Small intestine (tissue), 7 donors: ENCODE results near the gene WNK2. TPM values are rescaled to one million over a fixed set of nuclear protein-coding genes. Genes with fewer than 3 reads are reported as not detected.

Source experiments
- DNase-seq, 2 donors: peaks; one replicate each; pipeline versions ENCODE4 v3.0.0 to v3.0.0-alpha.2; 2013
- FAIRE-seq: peaks from 2 replicates; lab custom pipeline; 2012; peaks lifted over from hg19 to GRCh38; lab: Jason Lieb, UNC
- H3K27ac ChIP-seq, 3 donors: one replicate each; pipeline ENCODE4 v1.5.1; 2013; ENCODE audit warnings: low read length in 2 of 3, mild to moderate bottlenecking in 2 of 3, control low read depth in 1 of 3, inconsistent platforms in 1 of 3, low read depth in 1 of 3, moderate library complexity in 1 of 3
- H3K27me3 ChIP-seq, 3 donors: one replicate each; pipeline ENCODE4 v1.6.1; 2013; ENCODE audit warnings: low read length in 3 of 3, inconsistent platforms in 1 of 3; ENCODE audit not compliant: control insufficient read depth in 3 of 3, insufficient read depth in 3 of 3
- H3K36me3 ChIP-seq, 3 donors: one replicate each; pipeline ENCODE4 v1.6.1; 2013; ENCODE audit warnings: low read length in 3 of 3, inconsistent platforms in 1 of 3, low read depth in 1 of 3, mild to moderate bottlenecking in 1 of 3, moderate library complexity in 1 of 3; ENCODE audit not compliant: control insufficient read depth in 3 of 3, insufficient read depth in 2 of 3
- H3K4me1 ChIP-seq, 3 donors: one replicate each; pipeline ENCODE4 v1.6.1; 2013; ENCODE audit warnings: low read length in 2 of 3, inconsistent platforms in 1 of 3, low read depth in 1 of 3, mild to moderate bottlenecking in 1 of 3, moderate library complexity in 1 of 3; ENCODE audit not compliant: control insufficient read depth in 3 of 3, insufficient read depth in 2 of 3
- H3K4me3 ChIP-seq, 3 donors: one replicate each; pipeline ENCODE4 v1.5.1; 2013; ENCODE audit warnings: low read length in 3 of 3, control low read depth in 1 of 3, inconsistent platforms in 1 of 3, low read depth in 1 of 3, mild to moderate bottlenecking in 1 of 3, moderate library complexity in 1 of 3
- H3K9me3 ChIP-seq, 2 donors: one replicate each; pipeline ENCODE4 v1.6.1; 2013; ENCODE audit warnings: low read depth in 1 of 2, low read length in 1 of 2; ENCODE audit not compliant: control insufficient read depth in 2 of 2, insufficient read depth in 1 of 2
- WGBS, 3 donors: extraction: QIAGEN DNeasy Blood & Tissue Kit; methylation state at CpG; one replicate each; pipeline ENCODE4 v1.1.7; 2013; 5-methylcytosine and 5-hydroxymethylcytosine counted together
- polyA plus RNA-seq, 4 donors: library from polyadenylated mRNA; stranded (reverse) in 3 of 4; unstranded in 1 of 4; fragments of 200-250 nt in 3 of 4; fragments of 120-200 nt in 1 of 4; gene quantifications; one replicate each; pipeline versions ENCODE4 v1.2.1 to v1.2.3, GENCODE V29; 2013
- donor health status: healthy with polysubstance abuse.
- donor health status: control.
- donor health status: control.
- donor health status: Bipolar disorder and iron deficiency.
- donor health status: healthy.

WNK2 gene
- polyA plus RNA-seq, 4 donors, result 13.8 to 101 (median 33.8) TPM

- Histone ChIP-seq H3K27me3 (peaks cover 0 to 3% (median 0%) of the 10 kb centered on the region in 3 donors), H3K36me3 (peaks cover 0 to 76% (median 0%) of the 10 kb centered on the region in 3 donors), H3K4me3 (no peak overlapping the region), H3K9me3 (no peaks in the 10 kb centered on the region), H3K27ac (peak overlapping the region in 1 of 3 donors; percentile 92), H3K4me1 (peaks cover 0 to 40% (median 9%) of the 10 kb centered on the region in 3 donors)
- FAIRE-seq (no peak), DNase-seq (no peak)
- WGBS, 3 donors, result 55 to 72% (median 67%) methylated on average over 12 of the region's 12 CpGs
These were observed 48.5 kb downstream of the WNK2 start for GRCh38 chr9:93232388-93232960.

GRCh38 chr9:93233033-93233432 lies 49.1 kb downstream of the WNK2 start:
- Histone ChIP-seq H3K4me1 (peaks cover 0 to 38% (median 9%) of the 10 kb centered on the region in 3 donors), H3K36me3 (peaks cover 0 to 82% (median 0%) of the 10 kb centered on the region in 3 donors), H3K4me3 (no peak overlapping the region), H3K27me3 (peaks cover 0 to 3% (median 0%) of the 10 kb centered on the region in 3 donors), H3K27ac (no peak overlapping the region), H3K9me3 (no peaks in the 10 kb centered on the region)
- DNase-seq (no peak), FAIRE-seq (no peak)
- WGBS, 3 donors, result 65 to 74% (median 68%) methylated on average over 7 of the region's 7 CpGs

- no peak for FAIRE-seq
- peaks cover 0 to 89% (median 2%) of the 10 kb centered on the region in 3 donors for H3K36me3 ChIP-seq
These were observed 50.7 kb downstream of the WNK2 start for GRCh38 chr9:93234600-93234999.

GRCh38 chr9:93235300-93235960 lies 51.5 kb downstream of the WNK2 start:
- peaks cover 0 to 89% (median 9%) of the 10 kb centered on the region in 3 donors for H3K36me3 ChIP-seq
- FAIRE-seq (no peak), DNase-seq (peak in 1 of 2 donors; percentile 22)
- H3K4me3 ChIP-seq, result no peak overlapping the region
- WGBS, 3 donors, result 75 to 87% (median 85%) methylated on average over 15 to 16 of the region's 16 CpGs
- H3K4me1 ChIP-seq, result peaks cover 0 to 23% (median 0%) of the 10 kb centered on the region in 3 donors
- no peak overlapping the region for H3K27ac ChIP-seq
- H3K9me3 ChIP-seq, result no peaks in the 10 kb centered on the region
- H3K27me3 ChIP-seq, result peaks cover 0 to 3% (median 0%) of the 10 kb centered on the region in 3 donors

More at GRCh38 chr9:93234600-93234999, 50.7 kb downstream of the WNK2 start:
- Histone ChIP-seq H3K4me1 (peaks cover 0 to 32% (median 4%) of the 10 kb centered on the region in 3 donors), H3K27me3 (peaks cover 0 to 3% (median 0%) of the 10 kb centered on the region in 3 donors), H3K27ac (no peak overlapping the region), H3K4me3 (no peak overlapping the region), H3K9me3 (no peaks in the 10 kb centered on the region)
- 37 to 81% (median 41%) methylated on average over 15 of the region's 15 CpGs for WGBS, 3 donors
- DNase-seq, result peak in 1 of 2 donors; percentile 34

GRCh38 chr9:93236541-93237206 lies 52.7 kb downstream of the WNK2 start:
- no peaks in the 10 kb centered on the region for H3K9me3 ChIP-seq
- H3K27me3 ChIP-seq, result peaks cover 0 to 3% (median 0%) of the 10 kb centered on the region in 3 donors
- FAIRE-seq, result no peak
- H3K36me3 ChIP-seq, result peaks cover 0 to 90% (median 9%) of the 10 kb centered on the region in 3 donors
- H3K4me1 ChIP-seq, result peaks cover 0 to 11% (median 0%) of the 10 kb centered on the region in 3 donors
- H3K4me3 ChIP-seq, result no peak overlapping the region
- DNase-seq, result peak in 1 of 2 donors; percentile 33
- 72 to 82% (median 76%) methylated on average over 15 of the region's 15 CpGs for WGBS, 3 donors
- H3K27ac ChIP-seq, result no peak overlapping the region

GRCh38 chr9:93237540-93237939 lies 53.6 kb downstream of the WNK2 start:
- no peak for FAIRE-seq
- 62 to 75% (median 70%) methylated on average over 2 of the region's 2 CpGs for WGBS, 3 donors
- H3K36me3 ChIP-seq, result peaks cover 0 to 90% (median 9%) of the 10 kb centered on the region in 3 donors

GRCh38 chr9:93238953-93239925 lies 55.3 kb downstream of the WNK2 start:
- peaks cover 0 to 94% (median 12%) of the 10 kb centered on the region in 3 donors for H3K36me3 ChIP-seq
- no peaks in the 10 kb centered on the region for H3K27me3 ChIP-seq
- no peaks in the 10 kb centered on the region for H3K9me3 ChIP-seq
- WGBS, 3 donors, result 52 to 76% (median 68%) methylated on average over 19 of the region's 19 CpGs
- no peak overlapping the region for H3K27ac ChIP-seq
- FAIRE-seq, result no peak
- no peak overlapping the region for H3K4me3 ChIP-seq
- no peak for DNase-seq
- peaks cover 0 to 8% (median 0%) of the 10 kb centered on the region in 3 donors for H3K4me1 ChIP-seq

More at GRCh38 chr9:93237540-93237939, 53.6 kb downstream of the WNK2 start:
- Histone ChIP-seq H3K9me3 (no peaks in the 10 kb centered on the region), H3K4me3 (no peak overlapping the region), H3K27ac (no peak overlapping the region), H3K27me3 (no peaks in the 10 kb centered on the region), H3K4me1 (peaks cover 0 to 5% (median 0%) of the 10 kb centered on the region in 3 donors)
- DNase-seq, result no peak
